T-helper 22 cell (primary cell): Measurements from ENCODE around the gene IFI27L1.

Experiments used
- DNase-seq: peaks from one replicate; pipeline ENCODE4 v3.0.0-alpha.2; 2020; ENCODE audit warnings: low read depth

The IFI27L1 gene

DNA sequence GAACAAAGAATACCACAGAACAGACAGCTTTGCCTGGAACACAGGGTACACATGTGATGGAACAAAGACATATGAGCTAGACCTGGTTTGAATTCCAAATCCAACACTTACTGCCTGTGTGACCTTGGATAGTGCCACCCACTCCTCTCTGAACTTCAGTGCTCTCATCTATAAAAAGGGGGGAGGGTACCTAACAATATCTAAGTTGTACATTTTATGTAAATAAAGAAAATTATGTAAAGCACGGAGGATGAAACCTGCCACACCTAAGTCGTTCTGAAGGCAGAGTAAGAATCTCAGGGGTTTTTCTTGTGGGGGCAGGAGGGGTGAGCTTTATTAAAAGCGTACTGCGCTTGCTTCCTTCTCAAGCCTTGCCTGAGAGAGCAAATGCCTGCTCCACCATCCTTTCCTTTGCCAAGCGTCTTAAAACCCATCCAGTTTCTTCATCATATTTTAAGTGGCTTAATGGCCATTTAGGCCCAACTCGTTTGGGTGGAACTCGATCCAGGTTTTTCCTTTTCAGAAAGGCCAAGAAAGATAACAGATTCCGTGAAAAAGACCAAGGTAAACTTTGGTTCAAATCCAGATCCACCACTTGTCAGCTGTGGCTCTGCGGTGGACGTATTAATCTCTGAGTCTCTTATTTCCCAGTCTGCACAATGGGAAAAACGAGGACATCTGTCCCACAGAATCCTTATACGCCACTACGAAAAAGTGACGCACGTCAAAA, 1.1 kb upstream of the IFI27L1 start:
- no peak for DNase-seq

DNA sequence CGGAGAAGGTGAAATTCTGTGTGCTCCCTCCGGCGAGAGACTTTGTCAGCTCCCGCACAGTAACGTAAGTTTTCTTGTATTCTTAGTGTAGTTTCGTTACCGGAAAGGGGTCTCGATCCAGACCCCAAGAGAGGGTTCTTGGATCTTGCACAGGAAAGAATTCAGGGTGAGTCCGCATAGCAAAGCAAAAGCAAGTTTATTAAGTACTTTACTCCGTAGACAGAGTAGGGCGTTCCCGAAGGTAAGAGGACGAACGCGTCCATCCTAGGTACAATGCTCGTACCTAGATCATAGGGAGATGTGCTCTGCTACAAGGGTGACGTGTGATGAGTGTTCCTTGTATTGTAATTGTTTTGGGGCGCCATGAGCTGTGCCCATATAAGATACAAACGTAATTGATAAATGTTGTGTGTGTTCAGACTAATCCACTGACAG, 293 bp downstream of the IFI27L1 start:
- DNase-seq, result no peak

DNA sequence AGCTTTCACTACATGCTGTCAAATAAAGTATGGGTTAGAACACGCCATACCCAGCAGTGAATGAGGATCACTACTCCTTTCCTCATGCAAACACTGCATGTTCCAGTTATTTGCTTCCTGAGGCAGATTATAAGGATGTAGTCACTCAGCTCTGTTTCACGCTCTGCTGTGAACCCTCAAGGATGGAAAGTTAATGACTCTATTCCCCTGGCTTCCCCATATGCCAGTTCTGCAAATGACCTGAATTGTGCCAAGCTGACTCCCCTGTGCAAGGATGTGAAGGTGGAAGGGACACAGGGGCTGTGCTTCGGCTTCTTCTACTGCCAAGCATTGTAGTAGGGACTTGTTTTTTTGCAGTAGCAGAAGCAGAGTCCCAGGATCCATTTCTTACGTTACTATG, 6.8 kb downstream of the IFI27L1 start:
- no peak for DNase-seq

DNA sequence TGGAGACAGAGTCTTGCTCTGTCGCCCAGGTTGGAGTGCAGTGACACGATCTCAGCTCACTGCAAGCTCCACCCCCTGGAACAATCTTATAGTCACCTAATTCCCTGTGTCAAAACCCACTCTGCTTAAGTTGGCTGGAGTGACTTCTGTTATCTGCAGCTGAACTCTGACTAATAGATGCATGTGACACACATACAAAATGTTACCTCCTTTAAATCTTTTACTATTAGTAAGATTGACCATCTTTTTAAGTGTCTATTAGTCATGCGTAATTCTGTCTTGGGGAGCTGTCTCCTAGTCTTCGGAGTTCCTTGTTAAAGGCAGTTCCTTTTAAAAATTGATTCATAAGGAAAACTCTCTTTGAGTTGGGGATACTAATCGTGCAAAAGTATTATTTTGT, 7.4 kb downstream of the IFI27L1 start:
- no peak for DNase-seq

DNA sequence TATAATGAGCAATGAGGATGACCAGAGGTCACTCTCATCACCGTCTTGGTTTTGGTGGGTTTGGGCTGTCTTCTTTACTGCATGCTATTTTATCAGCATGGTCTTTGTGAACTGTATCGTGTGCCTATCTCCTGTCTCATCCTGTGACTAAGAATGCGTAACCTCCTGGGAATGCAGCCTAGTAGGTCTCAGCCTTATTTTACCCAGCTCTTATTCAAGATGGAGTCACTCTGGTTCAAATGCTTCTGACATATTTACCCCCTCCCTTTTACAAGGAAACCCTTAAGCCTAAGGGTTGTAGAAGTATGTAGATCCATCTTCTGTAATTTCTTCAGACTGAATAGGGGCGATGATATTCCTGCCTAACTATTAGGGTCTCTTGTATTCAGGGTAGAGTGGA, 8.4 kb downstream of the IFI27L1 start:
- no peak for DNase-seq

DNA sequence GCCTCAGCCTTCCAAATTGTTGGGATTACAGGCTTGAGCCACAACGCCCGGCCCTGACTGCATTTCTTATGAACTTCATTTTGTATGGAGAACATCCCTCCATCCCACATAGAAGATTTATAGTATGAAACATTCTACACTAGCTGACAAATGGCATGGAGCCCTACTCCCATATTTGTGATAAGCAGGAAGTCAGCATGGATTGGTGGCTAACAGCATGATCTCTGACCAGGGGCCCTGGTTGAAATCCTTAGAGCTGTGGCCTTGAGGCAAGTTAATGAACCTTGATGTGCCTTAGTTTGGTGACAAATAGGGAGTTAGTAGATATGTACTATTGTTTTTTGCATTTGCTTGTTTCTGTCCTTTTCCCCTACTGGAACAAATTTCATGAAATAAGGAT, 12.3 kb downstream of the IFI27L1 start:
- DNase-seq, result no peak

DNA sequence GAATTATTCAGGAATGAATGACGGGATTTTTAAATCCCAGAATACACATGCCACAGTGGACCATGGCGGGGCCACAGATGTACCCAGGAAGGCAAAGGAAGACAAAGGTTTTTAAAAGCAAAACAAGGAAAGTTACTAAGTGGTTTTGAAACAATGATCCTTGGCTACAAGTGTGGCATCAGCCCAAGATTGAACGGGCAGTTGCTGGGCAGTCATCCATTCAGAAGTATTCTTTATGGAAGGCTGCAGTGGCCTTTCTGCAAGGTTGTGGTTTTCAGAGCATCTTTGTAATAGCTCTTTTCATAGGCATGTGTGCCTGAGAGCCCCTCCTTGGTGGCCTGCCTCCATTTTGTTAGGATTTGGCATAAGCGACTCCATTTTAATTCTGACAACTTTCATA, 16.0 kb downstream of the IFI27L1 start:
- DNase-seq, result no peak

DNA sequence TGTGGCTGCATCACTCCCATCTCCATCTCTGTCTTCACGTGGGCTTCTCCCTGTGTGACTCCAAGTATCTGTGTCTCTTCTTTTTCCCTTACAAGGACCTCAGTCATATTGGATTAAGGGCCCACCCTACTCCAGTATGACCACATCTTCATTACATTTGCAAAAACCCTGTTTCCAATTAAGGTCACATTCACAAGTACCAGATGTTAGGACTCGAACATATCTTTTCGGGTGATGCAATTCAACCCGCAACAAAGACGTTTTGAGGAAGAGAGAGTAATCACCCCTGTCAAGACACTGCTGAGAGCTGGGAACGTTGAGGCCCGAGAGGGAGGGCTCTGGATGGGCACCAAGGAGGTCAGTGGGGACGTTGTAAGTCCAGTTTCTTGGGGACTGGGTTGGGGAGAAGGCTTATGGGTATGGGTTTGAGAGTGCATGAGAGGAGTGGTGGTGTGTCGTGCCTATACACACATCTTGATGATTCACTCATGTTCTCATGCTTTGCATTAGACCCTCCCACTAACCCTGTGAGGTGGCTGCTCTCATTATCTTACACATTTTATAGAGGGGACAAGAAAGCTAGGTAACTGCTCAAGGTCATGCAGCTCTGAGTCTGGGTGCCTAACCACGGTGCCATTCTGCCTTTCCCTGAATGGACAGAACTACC, 17.3 kb downstream of the IFI27L1 start:
- DNase-seq, result no peak

DNA sequence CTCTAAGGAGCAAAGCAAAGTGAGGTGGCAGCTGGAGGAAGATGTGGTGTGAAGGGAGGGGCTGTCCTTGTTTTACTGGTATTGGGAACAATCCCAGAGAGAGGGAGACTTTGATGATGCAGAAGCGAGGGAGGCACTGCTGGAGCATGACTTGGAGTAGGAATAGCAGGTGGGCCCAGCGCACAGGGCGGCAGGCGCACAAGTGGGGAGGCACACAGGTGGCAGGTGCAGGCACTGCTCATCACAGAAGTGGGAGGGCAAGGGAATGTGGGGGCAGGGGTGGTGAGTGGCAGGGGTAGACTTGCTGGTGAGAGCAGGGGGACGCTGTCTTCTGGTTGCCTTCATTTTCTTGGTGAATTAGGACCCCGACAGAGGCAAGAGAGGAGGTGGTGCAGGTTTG, 17.9 kb downstream of the IFI27L1 start:
- no peak for DNase-seq

DNA sequence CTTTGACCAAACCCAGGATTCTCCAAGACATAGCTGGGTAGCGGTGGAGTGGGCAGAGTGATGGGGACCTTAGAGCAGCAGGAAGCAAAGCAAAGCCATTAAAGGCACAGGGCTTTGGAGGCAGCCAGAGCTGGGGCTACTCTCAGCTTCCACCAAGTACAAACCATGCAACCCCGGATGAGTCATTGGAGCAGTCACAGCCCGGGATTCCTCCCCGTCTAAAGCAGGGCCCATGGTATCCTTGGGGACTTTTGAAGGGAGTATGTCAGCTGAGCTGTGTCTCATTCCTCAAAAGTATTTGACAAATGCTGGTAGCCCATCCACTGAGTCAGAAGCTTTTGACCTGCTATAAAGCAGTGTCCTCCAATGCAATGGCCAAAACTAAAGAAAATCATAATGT, 19.7 kb downstream of the IFI27L1 start:
- no peak for DNase-seq

DNA sequence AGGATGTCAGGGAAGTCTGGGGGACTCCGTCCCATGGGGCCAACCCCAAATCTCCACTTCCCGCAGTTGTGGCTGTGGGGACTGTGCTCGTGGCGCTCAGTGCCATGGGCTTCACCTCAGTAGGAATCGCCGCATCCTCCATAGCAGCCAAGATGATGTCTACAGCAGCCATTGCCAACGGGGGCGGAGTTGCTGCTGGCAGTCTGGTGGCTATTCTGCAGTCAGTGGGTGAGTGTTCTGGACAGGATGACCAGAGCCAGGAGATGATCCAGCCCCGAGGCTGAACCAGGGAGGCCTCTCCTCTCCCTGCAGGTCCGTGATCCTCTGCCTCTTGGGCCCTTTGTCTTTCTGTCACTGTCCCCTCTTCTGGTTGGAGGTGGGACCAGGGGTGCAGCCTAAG, 20.6 kb downstream of the IFI27L1 start:
- DNase-seq, result no peak

DNA sequence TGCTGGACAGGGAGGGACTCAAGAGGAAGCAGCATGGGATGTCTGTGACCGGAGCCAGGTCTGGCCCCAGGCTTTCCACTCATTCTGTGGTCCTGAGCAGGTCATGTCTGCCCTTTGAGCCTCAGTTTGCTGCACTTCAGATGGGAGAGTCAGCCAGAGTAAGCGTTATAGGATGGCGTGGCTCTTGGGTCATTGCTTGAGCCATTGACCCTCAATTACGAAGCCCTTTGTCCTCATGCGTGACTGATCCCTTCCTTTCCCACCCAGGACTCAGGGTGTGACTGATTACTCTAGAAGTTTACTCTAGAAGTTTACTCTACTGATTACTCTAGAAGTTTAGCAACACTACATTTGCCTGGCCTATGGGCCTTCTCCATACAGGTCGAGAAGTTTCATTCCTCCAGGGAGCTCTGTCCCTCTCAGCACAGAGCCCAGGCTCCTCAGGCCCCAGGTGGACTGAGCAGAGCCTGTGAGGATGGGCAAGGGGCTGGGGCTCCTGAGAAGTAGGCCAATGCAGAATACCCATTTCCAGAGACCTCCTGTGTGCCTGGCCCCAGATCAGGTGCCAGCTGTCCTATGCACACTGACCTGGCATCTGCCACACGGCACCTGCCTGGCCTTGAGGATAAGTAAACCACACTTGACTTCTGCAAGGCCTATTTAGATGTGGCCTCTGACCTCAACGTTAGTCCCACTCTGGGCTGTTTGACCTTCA, 21.8 kb downstream of the IFI27L1 start:
- DNase-seq, result no peak

DNA sequence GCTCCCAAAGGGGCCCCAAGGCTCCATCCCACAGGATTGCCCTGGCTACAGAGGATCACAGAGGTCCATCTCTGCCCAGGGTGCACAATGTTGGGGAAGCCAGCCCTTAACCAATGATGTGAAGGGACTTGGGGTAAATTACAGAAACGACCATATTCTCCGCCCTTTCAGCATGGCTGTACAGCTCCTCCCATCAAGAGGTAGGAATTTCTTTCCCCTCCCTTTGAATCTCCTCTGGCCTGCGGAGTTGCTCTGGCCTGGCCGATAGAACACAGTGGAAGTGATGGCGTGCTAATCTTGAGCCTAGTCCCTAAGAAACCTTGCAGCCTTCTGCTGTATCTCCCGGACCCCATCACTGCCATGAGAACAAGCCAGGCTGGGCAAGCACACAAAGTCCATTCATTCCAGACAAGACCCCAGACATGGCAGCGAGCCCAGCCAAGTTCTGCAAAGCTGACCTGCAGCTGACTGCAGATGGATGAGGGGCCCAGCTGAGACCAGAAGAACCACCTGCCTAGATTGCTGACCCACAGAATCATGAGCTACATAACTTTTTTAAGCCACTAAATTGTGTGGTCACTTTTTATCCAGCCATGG, 22.5 kb downstream of the IFI27L1 start:
- DNase-seq, result no peak

DNA sequence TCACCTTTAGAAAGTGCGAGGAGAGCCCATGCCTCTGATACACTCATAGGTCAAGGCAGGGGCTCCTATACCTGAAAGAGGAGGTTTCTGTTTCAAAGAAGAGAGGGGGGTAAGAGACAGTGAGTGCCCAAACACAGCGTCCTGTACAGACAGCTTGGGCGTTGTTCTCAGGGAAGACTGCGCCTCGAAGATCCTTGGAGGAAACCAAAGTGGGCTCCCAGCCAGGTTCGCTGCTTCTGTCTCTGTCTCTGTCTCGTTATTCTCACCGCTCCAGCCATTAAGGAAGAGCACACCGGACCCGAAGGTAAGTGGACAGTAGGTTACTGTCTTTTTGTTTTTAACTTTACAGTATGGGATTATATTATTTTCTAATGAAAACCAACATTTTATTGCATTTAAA, 23.6 kb downstream of the IFI27L1 start:
- DNase-seq, result no peak

DNA sequence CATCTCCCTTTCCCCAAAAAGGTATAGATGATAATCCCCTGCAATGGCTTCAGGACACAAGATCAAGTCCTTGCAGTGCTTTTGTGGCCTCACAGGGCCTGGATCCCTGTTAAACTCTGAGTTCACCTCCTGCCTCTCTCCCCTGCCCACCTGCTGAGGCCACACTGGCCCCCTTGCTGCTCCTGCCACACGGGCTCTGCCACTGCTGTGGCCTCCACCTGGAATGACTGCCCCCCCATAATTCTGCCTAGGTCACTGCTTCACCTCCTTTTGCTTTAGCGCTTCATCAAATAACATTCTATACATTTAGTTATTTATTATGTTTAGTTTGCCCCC, 28.8 kb downstream of the IFI27L1 start:
- DNase-seq, result no peak

DNA sequence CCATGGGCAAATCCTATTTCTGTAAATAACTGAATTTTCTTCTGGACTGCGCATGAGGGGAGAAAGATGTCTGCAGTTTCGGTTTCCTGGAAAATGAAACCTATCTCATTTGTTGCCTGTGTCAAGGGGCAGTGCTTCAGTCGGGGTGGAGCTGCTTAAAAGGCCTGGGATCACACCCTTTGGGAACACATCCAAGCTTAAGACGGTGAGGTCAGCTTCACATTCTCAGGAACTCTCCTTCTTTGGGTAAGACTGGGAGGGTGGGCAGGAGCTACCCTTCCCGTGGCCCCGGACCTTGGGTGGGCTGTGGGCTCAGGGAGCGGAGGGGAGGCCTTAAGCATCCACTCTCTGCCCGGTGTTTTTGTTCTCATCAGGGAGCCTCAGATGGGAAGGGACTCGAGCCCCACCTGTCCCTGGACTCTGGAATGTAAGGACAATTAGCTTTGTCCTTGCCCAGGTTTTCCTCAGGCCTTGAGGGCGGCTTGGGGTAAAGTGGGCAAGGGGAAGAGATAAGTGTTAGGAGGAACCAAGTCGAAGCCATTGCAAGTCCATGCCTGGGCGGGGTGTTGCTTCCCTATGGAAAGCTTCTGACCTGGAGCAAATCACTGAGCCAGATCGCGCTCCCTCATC, 29.6 kb downstream of the IFI27L1 start, which contains the start of gene IFI27:
Gene IFI27 (plus strand): TSS at position 185 of the 630 bp plus-strand sequence.
- no peak for DNase-seq

DNA sequence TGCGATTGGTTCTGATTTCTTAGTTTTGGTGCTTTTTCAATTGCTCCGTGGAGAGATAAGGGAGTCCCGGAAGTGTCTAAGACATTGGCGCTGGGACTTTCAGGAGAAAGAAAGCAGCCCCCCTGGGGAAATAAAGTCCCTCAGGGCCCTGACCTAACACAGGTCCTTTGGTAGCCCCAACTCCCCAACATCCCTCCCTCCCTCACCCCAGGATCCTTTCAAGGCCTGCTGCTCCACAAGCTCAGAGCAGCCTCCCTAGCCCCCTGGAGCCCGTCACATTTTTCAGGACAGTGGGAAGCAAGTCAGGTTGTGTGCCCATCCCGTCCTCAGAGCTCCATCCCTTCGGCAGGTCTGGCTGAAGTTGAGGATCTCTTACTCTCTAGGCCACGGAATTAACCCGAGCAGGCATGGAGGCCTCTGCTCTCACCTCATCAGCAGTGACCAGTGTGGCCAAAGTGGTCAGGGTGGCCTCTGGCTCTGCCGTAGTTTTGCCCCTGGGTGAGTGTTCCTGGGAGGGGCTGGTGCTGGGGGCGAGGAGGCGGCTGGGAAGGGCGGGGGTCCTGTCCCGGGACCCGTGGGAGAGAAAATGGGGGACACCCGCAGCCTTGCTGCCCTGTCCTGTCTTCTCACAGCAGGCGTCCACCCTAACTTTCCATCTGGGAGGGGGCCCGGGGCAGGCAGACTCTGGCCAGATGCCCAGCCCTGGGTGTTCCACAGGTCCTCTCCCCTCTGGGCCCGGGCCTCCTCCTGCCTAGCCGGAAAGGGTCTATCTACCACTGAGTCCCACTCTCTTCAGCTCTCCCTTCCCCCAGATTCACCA, 30.4 kb downstream of the IFI27L1 start:
- no peak for DNase-seq

DNA sequence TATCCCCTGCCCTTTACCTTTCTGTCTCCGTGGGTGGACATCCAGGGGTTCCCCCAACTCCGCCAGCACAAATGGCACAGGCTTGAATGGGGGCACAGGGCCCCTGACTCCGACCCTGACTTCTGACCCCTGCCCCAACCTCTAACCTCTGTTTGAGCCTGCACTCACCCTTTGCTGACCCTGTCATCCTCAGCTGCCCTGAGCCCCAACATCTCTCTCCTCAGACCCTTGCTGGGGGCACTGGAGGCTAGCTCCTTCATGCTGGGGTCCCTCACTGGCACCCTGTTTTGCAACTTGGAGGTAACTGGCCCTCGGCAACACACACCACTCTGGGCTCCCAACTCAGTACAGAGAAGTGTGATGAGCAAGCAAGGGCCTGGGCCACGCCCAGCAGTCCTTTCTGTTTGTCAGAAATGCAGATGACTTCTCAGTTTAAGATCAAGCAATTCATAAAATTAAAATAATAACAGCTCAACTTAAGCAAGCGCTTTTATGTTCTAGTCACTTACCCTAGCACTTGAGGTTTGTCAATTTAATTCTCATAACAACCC, 31.5 kb downstream of the IFI27L1 start:
- DNase-seq, result no peak

DNA sequence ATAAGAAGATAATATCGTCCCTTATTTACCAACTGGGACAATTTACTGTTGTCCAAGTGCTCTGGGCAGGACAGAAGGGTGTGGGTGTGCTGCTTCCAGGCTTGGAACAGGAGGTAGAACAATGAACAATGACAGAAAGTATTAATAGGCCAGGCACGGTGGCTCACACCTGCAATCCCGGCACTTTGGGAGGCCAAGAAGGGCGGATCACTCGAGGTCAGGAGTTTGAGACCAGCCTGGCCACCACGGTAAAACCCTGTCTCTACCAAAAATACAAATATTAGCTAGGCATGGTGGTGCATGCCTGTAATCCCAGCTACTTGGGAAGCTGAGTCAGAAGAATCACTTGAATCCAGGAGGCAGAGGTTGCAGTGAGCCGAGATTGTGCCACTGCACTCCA, 32.0 kb downstream of the IFI27L1 start:
- DNase-seq, result no peak

DNA sequence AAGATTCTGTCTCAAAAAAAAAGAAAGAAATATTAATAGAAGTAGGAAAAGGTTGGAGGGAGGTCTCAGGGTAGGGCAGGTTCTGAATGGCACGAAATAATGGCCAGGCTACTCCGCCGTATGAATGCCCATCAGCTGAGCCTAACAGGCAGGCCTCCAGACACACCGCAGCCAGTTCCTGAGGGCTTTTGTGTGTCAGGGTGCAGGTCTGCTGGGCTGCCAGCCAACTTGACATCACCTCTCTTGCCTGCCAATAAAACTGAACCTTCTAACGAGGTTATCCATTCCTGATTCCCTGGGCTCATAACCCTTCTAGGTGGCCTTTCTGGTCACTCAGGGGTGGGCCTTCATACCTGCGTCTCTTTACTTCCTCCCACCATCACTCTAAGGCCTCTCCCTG, 32.4 kb downstream of the IFI27L1 start:
- DNase-seq, result no peak

DNA sequence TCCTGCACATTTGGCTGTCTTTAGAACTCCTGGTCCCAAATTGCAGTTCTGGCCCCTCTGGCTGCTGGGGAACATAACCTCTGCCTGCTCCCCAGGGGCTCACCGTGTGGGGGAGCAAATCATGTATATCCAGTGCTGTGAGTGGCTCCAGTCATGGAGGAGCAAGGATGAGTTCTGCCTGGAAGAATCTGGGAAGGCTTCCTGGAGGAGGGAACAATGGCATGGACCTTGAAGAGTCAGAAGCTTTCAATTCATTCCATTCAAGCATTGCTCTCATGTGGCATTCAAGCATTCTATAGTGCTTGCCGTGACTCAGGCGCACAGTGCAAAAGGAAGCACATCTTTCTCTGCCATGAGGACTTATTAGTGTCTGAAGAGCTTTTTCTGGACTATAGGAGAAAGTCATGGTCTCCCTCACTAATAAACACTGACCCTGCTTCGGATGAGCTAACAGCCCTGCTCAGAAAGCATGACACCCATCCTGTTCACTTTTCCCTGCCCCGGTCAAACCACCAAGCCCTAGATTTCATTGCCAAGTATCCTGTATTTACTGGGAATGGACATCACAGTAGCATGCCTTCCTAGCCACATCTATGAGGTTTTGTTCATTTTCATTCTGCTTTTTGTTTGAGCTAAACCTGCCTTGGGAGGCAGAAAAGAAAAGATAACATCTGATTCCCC, 32.9 kb downstream of the IFI27L1 start:
- DNase-seq, result no peak
